H1 (cell line): ENCODE measurements around the gene DOCK9. TPM values are rescaled to one million over a fixed set of nuclear protein-coding genes. Genes with fewer than 3 reads are reported as not detected.

Source experiments
- CTCF ChIA-PET: fragments of 300-600 bp; sonication (Branson Sonifier 250); formaldehyde crosslinking; loops from one replicate; lab custom pipeline; 2021; ENCODE audit not compliant: partially characterized antibody; lab: Charles Lee
- POLR2A ChIA-PET: fragments of 300-600 bp; sonication (Branson Sonifier 250); formaldehyde crosslinking; loops from one replicate; lab custom pipeline; 2021; ENCODE audit warnings: inconsistent platforms; ENCODE audit not compliant: partially characterized antibody; lab: Charles Lee
- DNase-seq, 2 experiments: peaks; one replicate each; pipeline versions ENCODE4 v3.0.0 to v3.0.0-alpha.2; 2010 to 2022; ENCODE audit warnings: low spot score in 2 of 2, low read depth in 1 of 2, mixed read lengths in 1 of 2
- FAIRE-seq: peaks from 2 replicates; lab custom pipeline; 2011; peaks lifted over from hg19 to GRCh38; lab: Jason Lieb, UNC
- H2AFZ ChIP-seq: 2 replicates; pipeline ENCODE4 v1.8.1; 2012; ENCODE audit warnings: low read length, inconsistent platforms
- H2AK5ac ChIP-seq: 2 replicates; pipeline ENCODE4 v1.6.1; 2013; ENCODE audit warnings: low read depth, low read length
- H2BK120ac ChIP-seq: replicated peaks from 2 replicates; pipeline ENCODE3; 2013; ENCODE audit warnings: low read depth, low read length, inconsistent platforms
- H2BK12ac ChIP-seq: 2 replicates; pipeline ENCODE4 v1.6.1; 2013; ENCODE audit warnings: low read depth, low read length
- H2BK15ac ChIP-seq: 2 replicates; pipeline ENCODE4 v1.6.1; 2013; ENCODE audit warnings: low read length
- H2BK20ac ChIP-seq: 2 replicates; pipeline ENCODE4 v1.6.1; 2013; ENCODE audit warnings: low read length
- H2BK5ac ChIP-seq: 2 replicates; pipeline ENCODE4 v1.6.1; 2013; ENCODE audit warnings: low read depth, low read length
- H3K14ac ChIP-seq: 2 replicates; pipeline ENCODE4 v1.6.1; 2013; ENCODE audit warnings: inconsistent platforms; ENCODE audit not compliant: insufficient read length
- H3K18ac ChIP-seq: 2 replicates; pipeline ENCODE4 v1.6.1; 2013; ENCODE audit warnings: low read length; ENCODE audit errors: extremely low read depth
- H3K23ac ChIP-seq: 2 replicates; pipeline ENCODE4 v1.6.1; 2013; ENCODE audit warnings: inconsistent platforms; ENCODE audit not compliant: insufficient read length
- H3K23me2 ChIP-seq: 2 replicates; pipeline ENCODE4 v1.6.1; 2013; ENCODE audit warnings: low read depth, low read length
- H3K27ac ChIP-seq: 2 replicates; pipeline ENCODE4 v1.6.1; 2011; ENCODE audit warnings: low read depth, low read length, inconsistent platforms
- H3K27me3 ChIP-seq, 4 experiments: replicated peaks in 1 of 4; 1 replicate in 1 of 4; 2 replicates in 3 of 4; pipeline versions ENCODE4 v1.6.1 to v1.8.1; 2011 to 2013; ENCODE audit warnings: low read length in 3 of 4, mild to moderate bottlenecking in 3 of 4, inconsistent platforms in 2 of 4, mixed read lengths in 2 of 4, moderate library complexity in 1 of 4; ENCODE audit not compliant: control insufficient read depth in 3 of 4, insufficient read depth in 3 of 4; ENCODE audit errors: extremely low read depth in 1 of 4
- H3K36me3 ChIP-seq, 4 experiments: 2 replicates each; pipeline versions ENCODE4 v1.6.1 to v1.8.1; 2011 to 2013; ENCODE audit warnings: mild to moderate bottlenecking in 4 of 4, low read length in 3 of 4, moderate library complexity in 2 of 4, control low read depth in 1 of 4, inconsistent platforms in 1 of 4; ENCODE audit not compliant: insufficient read depth in 4 of 4, control insufficient read depth in 2 of 4
- H3K4ac ChIP-seq: replicated peaks from 2 replicates; pipeline ENCODE3; 2013; ENCODE audit warnings: low read length, low read depth, mixed read lengths, inconsistent platforms; ENCODE audit not compliant: insufficient read length
- H3K4me1 ChIP-seq, 4 experiments: replicated peaks in 1 of 4; 1 replicate in 1 of 4; 2 replicates in 3 of 4; pipeline versions ENCODE4 v1.6.1 to v1.8.1; 2011 to 2013; ENCODE audit warnings: low read length in 3 of 4, inconsistent platforms in 2 of 4, mixed read lengths in 1 of 4; ENCODE audit not compliant: insufficient read depth in 4 of 4, control insufficient read depth in 3 of 4
- H3K4me2 ChIP-seq, 2 experiments: 2 replicates each; pipeline versions ENCODE4 v1.6.1 to v1.8.1; 2011 to 2013; ENCODE audit warnings: low read depth in 2 of 2, low read length in 2 of 2, control low read depth in 1 of 2, inconsistent platforms in 1 of 2, mild to moderate bottlenecking in 1 of 2; ENCODE audit not compliant: insufficient read depth in 1 of 2
- H3K4me3 ChIP-seq, 4 experiments: fragments of 200-600, 300-600 bp in 1 of 4; sonication (generic), shearing (Covaris generic), sonication (Bioruptor Twin) in 1 of 4; 2 replicates each; pipeline versions ENCODE4 v1.5.1 to v1.8.1; 2011 to 2016; ENCODE audit warnings: low read length in 4 of 4, low read depth in 3 of 4, control low read depth in 2 of 4, inconsistent platforms in 2 of 4, mild to moderate bottlenecking in 2 of 4, mixed read lengths in 1 of 4, moderate library complexity in 1 of 4; ENCODE audit not compliant: insufficient read depth in 2 of 4; ENCODE audit errors: extremely low read depth in 1 of 4
- H3K56ac ChIP-seq: replicated peaks from 2 replicates; pipeline ENCODE3; 2013; ENCODE audit warnings: low read depth, mild to moderate bottlenecking, mixed read lengths, low read length, inconsistent platforms; ENCODE audit not compliant: insufficient read length
- H3K79me1 ChIP-seq: 2 replicates; pipeline ENCODE4 v1.6.1; 2013; ENCODE audit warnings: low read depth, low read length, control low read depth
- H3K79me2 ChIP-seq, 2 experiments: 2 replicates each; pipeline versions ENCODE4 v1.6.1 to v1.8.1; 2012 to 2013; ENCODE audit warnings: low read length in 2 of 2, mild to moderate bottlenecking in 2 of 2, inconsistent platforms in 1 of 2; ENCODE audit not compliant: insufficient read depth in 2 of 2, control insufficient read depth in 1 of 2
- H3K9ac ChIP-seq, 4 experiments: replicated peaks in 1 of 4; 1 replicate in 1 of 4; 2 replicates in 3 of 4; pipeline versions ENCODE4 v1.6.1 to v1.8.1; 2011 to 2013; ENCODE audit warnings: low read depth in 3 of 4, low read length in 3 of 4, control low read depth in 2 of 4, mild to moderate bottlenecking in 2 of 4, moderate library complexity in 2 of 4, inconsistent platforms in 1 of 4; ENCODE audit errors: extremely low read depth in 1 of 4
- H3K9me3 ChIP-seq, 2 experiments: 2 replicates each; pipeline versions ENCODE4 v1.6.1 to v1.8.1; 2012 to 2013; ENCODE audit warnings: mild to moderate bottlenecking in 2 of 2, moderate library complexity in 2 of 2, control low read depth in 1 of 2, inconsistent platforms in 1 of 2, low read depth in 1 of 2, low read length in 1 of 2, mixed read lengths in 1 of 2; ENCODE audit not compliant: insufficient read depth in 2 of 2
- H4K20me1 ChIP-seq, 2 experiments: replicated peaks in 1 of 2; 2 replicates each; pipeline versions ENCODE3 to v1.8.1; 2011 to 2013; ENCODE audit warnings: inconsistent platforms in 2 of 2, low read length in 2 of 2, mild to moderate bottlenecking in 1 of 2; ENCODE audit not compliant: insufficient read depth in 2 of 2, control insufficient read depth in 1 of 2
- H4K5ac ChIP-seq: 2 replicates; pipeline ENCODE4 v1.6.1; 2013; ENCODE audit warnings: low read length, low read depth, mixed read lengths, inconsistent platforms; ENCODE audit not compliant: insufficient read length
- H4K8ac ChIP-seq: 2 replicates; pipeline ENCODE4 v1.8.0; 2013; ENCODE audit warnings: mild to moderate bottlenecking, moderate library complexity, low read length, inconsistent platforms; ENCODE audit not compliant: insufficient read depth; ENCODE audit errors: extremely low read depth
- H4K91ac ChIP-seq: replicated peaks from 2 replicates; pipeline ENCODE3; 2013; ENCODE audit warnings: low read length, mixed read lengths, inconsistent platforms; ENCODE audit not compliant: insufficient read length
- BRCA1 ChIP-seq: IDR thresholded peaks from 2 replicates; pipeline ENCODE4 v1.6.1; 2012; ENCODE audit warnings: low read depth, low read length, improper control_type of control experiment
- FOSL1 ChIP-seq: IDR thresholded peaks from 2 replicates; pipeline ENCODE4 v1.6.1; 2011; ENCODE audit warnings: mild to moderate bottlenecking, low read depth, low read length, moderate library complexity; ENCODE audit not compliant: insufficient read depth
- POU5F1 ChIP-seq: IDR thresholded peaks from 2 replicates; pipeline ENCODE4 v1.6.1; 2011; ENCODE audit warnings: low read depth, mild to moderate bottlenecking, low read length, moderate library complexity
- RNF2 ChIP-seq: fragments of 200-900, 300-1000 bp; sonication (generic); IDR thresholded peaks from 2 replicates; pipeline ENCODE4 v1.7.1; 2016; ENCODE audit warnings: borderline replicate concordance, low read depth, mild to moderate bottlenecking, antibody characterized with exemption, low read length; ENCODE audit not compliant: poor library complexity, severe bottlenecking; ENCODE audit errors: missing control alignments
- SIRT6 ChIP-seq: IDR thresholded peaks from one replicate; pipeline ENCODE4 v1.7.1; 2012; ENCODE audit warnings: low read length, inconsistent platforms
- TAF7 ChIP-seq: optimal IDR thresholded peaks from 2 replicates; pipeline ENCODE3; 2011; ENCODE audit warnings: low read depth, mild to moderate bottlenecking, inconsistent platforms, low read length, moderate library complexity, borderline replicate concordance
- ZNF274 ChIP-seq: IDR thresholded peaks from 2 replicates; pipeline ENCODE4 v1.7.0; 2012; ENCODE audit warnings: low read length, borderline replicate concordance; ENCODE audit errors: extremely low read depth
- WGBS, 2 experiments: shearing (Covaris generic) in 1 of 2; methylation state at CpG; one replicate each; pipeline versions ENCODE4 v1.1.6 to v1.1.7; 2013 to 2015; ENCODE audit warnings: low lambda C conversion rate in 2 of 2, mixed read lengths in 2 of 2, inconsistent platforms in 1 of 2, low coverage in 1 of 2, missing lambda C conversion rate in 1 of 2; ENCODE audit not compliant: insufficient replicate concordance in 2 of 2, insufficient coverage in 1 of 2, insufficient read length in 1 of 2; ENCODE audit errors: extremely low coverage in 1 of 2, missing lambda C conversion rate in 1 of 2; 5-methylcytosine and 5-hydroxymethylcytosine counted together
- polyA plus RNA-seq, 7 experiments: library from polyadenylated mRNA; depleted of rRNA in 3 of 7; stranded (reverse) in 5 of 7; unstranded in 2 of 7; fragments of >200 nt in 5 of 7; fragments of 200-250 nt in 2 of 7; gene quantifications; 1 replicate in 5 of 7; 2 replicates in 1 of 7; 4 replicates in 1 of 7; pipeline versions ENCODE4 v1.2.1 to v1.2.3, GENCODE V29; 2011 to 2013; ENCODE audit warnings: missing spikeins in 2 of 7, mixed read lengths in 2 of 7
- total RNA-seq: library from RNA; stranded (reverse); fragmentation: NEBNext Ultra II Directional; extraction: Animal tissue kit (Norgen Biotek cat#: 25700); gene quantifications from 2 replicates; pipeline ENCODE4 v1.2.1, GENCODE V29; 2021
- TF ChIP-seq, protein P1 (sequence below): IDR thresholded peaks from 2 replicates; pipeline ENCODE4 v1.6.1; 2012; ENCODE audit warnings: low read length, inconsistent platforms
- TF ChIP-seq, protein P2 (sequence below), 3 experiments: IDR thresholded peaks; 1 replicate in 2 of 3; 2 replicates in 1 of 3; pipeline versions ENCODE4 v1.5.1 to v1.6.1; 2011; ENCODE audit warnings: low read length in 3 of 3, mild to moderate bottlenecking in 3 of 3, inconsistent platforms in 2 of 3, low read depth in 1 of 3, moderate library complexity in 1 of 3; ENCODE audit not compliant: insufficient read depth in 1 of 3; ENCODE audit errors: control extremely low read depth in 1 of 3

Gene DOCK9
- total and polyA plus RNA-seq, 2 of the 8 experiments (the other 6 are each of a cell fraction or from before 2014, with no cell fraction given), result 21.6 to 31.5 TPM

DNA sequence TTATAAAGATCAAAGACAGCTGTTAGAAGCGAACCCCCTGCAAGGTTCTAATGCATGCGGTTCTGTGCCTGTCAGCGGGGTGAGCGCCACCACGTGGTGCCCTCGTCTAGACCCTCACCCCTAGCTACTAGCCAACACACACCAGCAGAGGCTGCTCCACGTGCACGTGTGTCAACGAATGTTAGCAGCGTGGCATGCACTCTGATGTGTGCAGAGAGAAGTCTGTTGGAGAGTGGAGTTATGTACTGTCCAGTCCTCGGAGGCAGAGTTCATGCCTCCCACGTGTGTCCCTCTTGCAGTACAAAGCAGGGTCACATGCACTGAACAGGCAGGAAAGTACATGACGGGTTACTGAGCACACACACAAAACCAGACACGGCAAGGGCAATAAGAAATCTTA, 150.4 kb downstream of the DOCK9 start:
- Histone ChIP-seq H2BK20ac (no peak overlapping the region; the same call in 1 of the 2 replicates), H2BK120ac (no peak overlapping the region), H3K23ac (no peak overlapping the region), H3K18ac (no peak overlapping the region), H4K91ac (no peak overlapping the region), H4K20me1 (no peaks in the 10 kb centered on the region), H3K4me3 (no peak overlapping the region), H3K27me3 (no peaks in the 10 kb centered on the region; a peak in 2 of 7 replicates), H3K23me2 (no peaks in the 10 kb centered on the region), H2BK15ac (no peak overlapping the region), H2AK5ac (no peak overlapping the region), H3K9me3 (no peaks in the 10 kb centered on the region), H2BK12ac (no peak overlapping the region), H3K4ac (no peak overlapping the region), H3K27ac (no peak overlapping the region), H3K56ac (no peak overlapping the region), H2BK5ac (no peak overlapping the region), H4K5ac (no peak overlapping the region), H3K4me1 (peaks cover 0 to 9% (median 5%) of the 10 kb centered on the region in 4 experiments; a peak in 4 of 7 replicates), H3K9ac (no peak overlapping the region), H3K36me3 (no peaks in the 10 kb centered on the region), H4K8ac (no peak overlapping the region), H2AFZ (no peak overlapping the region), H3K14ac (no peak overlapping the region), H3K79me1 (no peaks in the 10 kb centered on the region; the same call in 1 of the 2 replicates), H3K79me2 (no peaks in the 10 kb centered on the region), H3K4me2 (no peak overlapping the region)
- peak in 1 of 2 experiments; percentile 58 for DNase-seq
- no peak for FAIRE-seq
- ChIA-PET POLR2A (no interaction called here), CTCF (interaction anchor here (0.5 to 4.4 kb wide), 21 partner anchors 10 to 442 kb away, joined by 3 to 59 read pairs (median 3); no protein-coding TSS in a partner anchor)
- WGBS, 2 experiments, result 56% methylated on average over 14 of the region's 14 CpGs; no CpG with 5 or more reads in 1 of the 2 experiments
- no peak for TF ChIP-seq ZNF274
- TF ChIP-seq, protein P1, sequence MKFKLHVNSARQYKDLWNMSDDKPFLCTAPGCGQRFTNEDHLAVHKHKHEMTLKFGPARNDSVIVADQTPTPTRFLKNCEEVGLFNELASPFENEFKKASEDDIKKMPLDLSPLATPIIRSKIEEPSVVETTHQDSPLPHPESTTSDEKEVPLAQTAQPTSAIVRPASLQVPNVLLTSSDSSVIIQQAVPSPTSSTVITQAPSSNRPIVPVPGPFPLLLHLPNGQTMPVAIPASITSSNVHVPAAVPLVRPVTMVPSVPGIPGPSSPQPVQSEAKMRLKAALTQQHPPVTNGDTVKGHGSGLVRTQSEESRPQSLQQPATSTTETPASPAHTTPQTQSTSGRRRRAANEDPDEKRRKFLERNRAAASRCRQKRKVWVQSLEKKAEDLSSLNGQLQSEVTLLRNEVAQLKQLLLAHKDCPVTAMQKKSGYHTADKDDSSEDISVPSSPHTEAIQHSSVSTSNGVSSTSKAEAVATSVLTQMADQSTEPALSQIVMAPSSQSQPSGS, result no peak
- no peak for TF ChIP-seq BRCA1
- no peak for TF ChIP-seq TAF7
- TF ChIP-seq SIRT6, result no peak
- no peak for TF ChIP-seq RNF2
- no peak for TF ChIP-seq FOSL1
- TF ChIP-seq, protein P2, sequence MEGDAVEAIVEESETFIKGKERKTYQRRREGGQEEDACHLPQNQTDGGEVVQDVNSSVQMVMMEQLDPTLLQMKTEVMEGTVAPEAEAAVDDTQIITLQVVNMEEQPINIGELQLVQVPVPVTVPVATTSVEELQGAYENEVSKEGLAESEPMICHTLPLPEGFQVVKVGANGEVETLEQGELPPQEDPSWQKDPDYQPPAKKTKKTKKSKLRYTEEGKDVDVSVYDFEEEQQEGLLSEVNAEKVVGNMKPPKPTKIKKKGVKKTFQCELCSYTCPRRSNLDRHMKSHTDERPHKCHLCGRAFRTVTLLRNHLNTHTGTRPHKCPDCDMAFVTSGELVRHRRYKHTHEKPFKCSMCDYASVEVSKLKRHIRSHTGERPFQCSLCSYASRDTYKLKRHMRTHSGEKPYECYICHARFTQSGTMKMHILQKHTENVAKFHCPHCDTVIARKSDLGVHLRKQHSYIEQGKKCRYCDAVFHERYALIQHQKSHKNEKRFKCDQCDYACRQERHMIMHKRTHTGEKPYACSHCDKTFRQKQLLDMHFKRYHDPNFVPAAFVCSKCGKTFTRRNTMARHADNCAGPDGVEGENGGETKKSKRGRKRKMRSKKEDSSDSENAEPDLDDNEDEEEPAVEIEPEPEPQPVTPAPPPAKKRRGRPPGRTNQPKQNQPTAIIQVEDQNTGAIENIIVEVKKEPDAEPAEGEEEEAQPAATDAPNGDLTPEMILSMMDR (IDR thresholded peaks at IDR 0.05; ENCODE audit: control extremely low read depth in 1 of 3, insufficient read depth in 1 of 3, low read depth in 1 of 3, low read length in 3 of 3), result peak; percentile 70 to 78 (median 78)
- TF ChIP-seq POU5F1, result no peak
